GM12892 (cell line): Measurements from ENCODE around the gene B3GNT9.

Source experiments
- POLR2A ChIP-seq: IDR thresholded peaks from 2 replicates; pipeline ENCODE4 v1.6.1; 2011; ENCODE audit warnings: low read depth, low read length, control low read depth
- POLR2AphosphoS5 ChIP-seq: IDR thresholded peaks from 2 replicates; pipeline ENCODE4 v1.6.1; 2011; ENCODE audit warnings: low read depth, low read length, control low read depth
- TAF1 ChIP-seq: IDR thresholded peaks from 2 replicates; pipeline ENCODE4 v1.6.1; 2011; ENCODE audit warnings: low read depth, mild to moderate bottlenecking, control low read depth, low read length, borderline replicate concordance

- TF ChIP-seq POLR2AphosphoS5 (no peak), POLR2A (no peak), TAF1 (no peak)
These were observed 5.5 kb upstream of the B3GNT9 start for GRCh38 chr16:67156143-67156844.
